Colonic mucosa (tissue), 4 donors: ENCODE results near the gene RCBTB1. TPM values are rescaled to one million over a fixed set of nuclear protein-coding genes. Genes with fewer than 3 reads are reported as not detected.
"Not testable (repeated sequence)": the region's sequence is repeated elsewhere in the genome, so short reads cannot be mapped to it uniquely, and the experiment has no call there.

Experiments used
- DNase-seq: peaks from one replicate; pipeline ENCODE4 v3.0.0-alpha.2; 2020
- H3K27ac ChIP-seq: fragments of 200-600 bp; one replicate; pipeline ENCODE4 v1.8.0; 2021
- H3K27me3 ChIP-seq: fragments of 200-600 bp; one replicate; pipeline ENCODE4 v1.8.0; 2021
- H3K36me3 ChIP-seq: fragments of 200-600 bp; one replicate; pipeline ENCODE4 v1.8.0; 2021
- H3K4me1 ChIP-seq: fragments of 200-600 bp; one replicate; pipeline ENCODE4 v1.8.0; 2021; ENCODE audit warnings: mild to moderate bottlenecking
- H3K4me3 ChIP-seq: fragments of 200-600 bp; one replicate; pipeline ENCODE4 v1.8.0; 2021
- H3K9ac ChIP-seq, 2 donors: one replicate each; pipeline ENCODE4 v1.7.0; 2013; ENCODE audit warnings: control low read depth in 2 of 2, low read depth in 2 of 2, low read length in 2 of 2
- H3K9me3 ChIP-seq: fragments of 200-600 bp; one replicate; pipeline ENCODE4 v1.8.0; 2021
- CTCF ChIP-seq: fragments of 200-600 bp; IDR thresholded peaks from one replicate; pipeline ENCODE4 v1.8.0; 2022; ENCODE audit warnings: antibody characterized with exemption, mild to moderate bottlenecking
- intact Hi-C: fragments of 100-400 bp; cut with DNase I; formaldehyde crosslinking; loops from one replicate; pipeline ENCODE4 v1.14.1; 2022
- total RNA-seq, 2 donors: library from RNA; stranded (reverse); fragmentation: NEBNext Ultra II Directional in 1 of 2; extraction: Animal tissue kit (Norgen Biotek cat#: 25700) in 1 of 2; gene quantifications; one replicate each; pipeline ENCODE4 v1.2.1, GENCODE V29; 2021
- donor health status: healthy.
- donor health status: DM: no; HTN: no; CAD: no.
- donor health status: DM: no; HTN: no; CAD: no.

Gene RCBTB1
- total RNA-seq, 2 donors from 2014 or later, result 6.2 to 7.5 TPM

- Histone ChIP-seq H3K9ac (no peak overlapping the region), H3K4me1 (peaks cover 3% of the 10 kb centered on the region), H3K27ac (no peak overlapping the region), H3K36me3 (no peaks in the 10 kb centered on the region), H3K4me3 (no peak overlapping the region), H3K9me3 (no peaks in the 10 kb centered on the region), H3K27me3 (no peaks in the 10 kb centered on the region)
- DNase-seq, result no peak
- intact Hi-C loops, result no loop called here
- no peak for TF ChIP-seq CTCF
Observed at GRCh38 chr13:49622174-49622946, 37.0 kb upstream of the RCBTB1 start.

DNA sequence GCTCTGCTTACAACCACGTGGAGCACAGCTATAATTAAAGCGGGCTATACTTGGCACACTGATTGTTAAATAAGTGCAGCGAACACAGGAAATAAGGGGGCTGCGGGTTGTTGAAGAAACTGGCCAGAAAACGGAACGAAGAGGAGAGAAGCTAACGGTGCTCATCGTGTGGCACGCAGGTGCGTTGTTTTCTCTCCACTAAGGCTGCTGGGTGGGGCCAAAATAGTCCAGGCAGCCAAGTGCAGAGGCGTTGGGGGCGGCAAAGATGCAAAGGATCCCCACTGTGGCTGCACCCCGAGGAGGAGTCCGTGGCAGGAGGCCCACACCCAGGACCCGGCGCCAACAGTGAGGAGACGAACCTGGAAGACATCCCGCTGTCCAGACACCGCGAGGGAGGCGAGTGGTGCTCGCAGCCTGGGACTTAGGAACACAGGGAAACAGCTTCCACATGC is 34.8 kb upstream of the RCBTB1 start:
- no peaks in the 10 kb centered on the region for H3K36me3 ChIP-seq
- no peak overlapping the region for H3K4me3 ChIP-seq
- H3K4me1 ChIP-seq, result no peaks in the 10 kb centered on the region
- TF ChIP-seq CTCF, result no peak
- H3K27ac ChIP-seq, result no peak overlapping the region
- DNase-seq, result no peak
- H3K9ac ChIP-seq, result peak overlapping the region in 1 of 2 donors; percentile 18
- intact Hi-C loops, result no loop called here
- no peaks in the 10 kb centered on the region for H3K9me3 ChIP-seq
- H3K27me3 ChIP-seq, result no peaks in the 10 kb centered on the region

GRCh38 chr13:49616676-49617065 is 31.3 kb upstream of the RCBTB1 start:
- Histone ChIP-seq H3K4me1 (no peaks in the 10 kb centered on the region), H3K9me3 (no peaks in the 10 kb centered on the region), H3K9ac (no peak overlapping the region), H3K36me3 (no peaks in the 10 kb centered on the region), H3K27ac (no peak overlapping the region), H3K4me3 (no peak overlapping the region), H3K27me3 (no peaks in the 10 kb centered on the region)
- TF ChIP-seq CTCF, result no peak
- intact Hi-C loops, result no loop called here
- no peak for DNase-seq

GRCh38 chr13:49615836-49616675 is 30.7 kb upstream of the RCBTB1 start:
- H3K27me3 ChIP-seq, result no peaks in the 10 kb centered on the region
- intact Hi-C loops, result no loop called here
- H3K4me1 ChIP-seq, result no peaks in the 10 kb centered on the region
- TF ChIP-seq CTCF, result no peak
- no peak overlapping the region for H3K4me3 ChIP-seq
- no peak overlapping the region for H3K9ac ChIP-seq
- DNase-seq, result no peak
- no peaks in the 10 kb centered on the region for H3K36me3 ChIP-seq
- H3K27ac ChIP-seq, result no peak overlapping the region
- no peaks in the 10 kb centered on the region for H3K9me3 ChIP-seq

- H3K27me3 ChIP-seq, H3K9ac ChIP-seq, H3K9me3 ChIP-seq, DNase-seq, intact Hi-C loops, H3K27ac ChIP-seq, H3K4me3 ChIP-seq, H3K4me1 ChIP-seq, H3K36me3 ChIP-seq: not testable (repeated sequence)
Observed at GRCh38 chr13:49612042-49612441, 26.7 kb upstream of the RCBTB1 start.

- DNase-seq, result no peak
- H3K36me3 ChIP-seq, result no peaks in the 10 kb centered on the region
- TF ChIP-seq CTCF, result no peak
- H3K27me3 ChIP-seq, result no peaks in the 10 kb centered on the region
- H3K4me3 ChIP-seq, result no peak overlapping the region
- no peak overlapping the region for H3K27ac ChIP-seq
- no peaks in the 10 kb centered on the region for H3K9me3 ChIP-seq
- H3K4me1 ChIP-seq, result no peaks in the 10 kb centered on the region
- intact Hi-C loops, result no loop called here
- H3K9ac ChIP-seq, result no peak overlapping the region
Observed at GRCh38 chr13:49610176-49610575, 24.8 kb upstream of the RCBTB1 start.
